NCI-H2107 (cell line): ENCODE results near the gene TBCB.
"Not testable (repeated sequence)": the region's sequence is repeated elsewhere in the genome, so short reads cannot be mapped to it uniquely, and the experiment has no call there.

Experiments used
- DNase-seq: peaks from one replicate; lab custom pipeline; 2025; lab: John Stamatoyannopoulos, UW

The TBCB gene

DNA sequence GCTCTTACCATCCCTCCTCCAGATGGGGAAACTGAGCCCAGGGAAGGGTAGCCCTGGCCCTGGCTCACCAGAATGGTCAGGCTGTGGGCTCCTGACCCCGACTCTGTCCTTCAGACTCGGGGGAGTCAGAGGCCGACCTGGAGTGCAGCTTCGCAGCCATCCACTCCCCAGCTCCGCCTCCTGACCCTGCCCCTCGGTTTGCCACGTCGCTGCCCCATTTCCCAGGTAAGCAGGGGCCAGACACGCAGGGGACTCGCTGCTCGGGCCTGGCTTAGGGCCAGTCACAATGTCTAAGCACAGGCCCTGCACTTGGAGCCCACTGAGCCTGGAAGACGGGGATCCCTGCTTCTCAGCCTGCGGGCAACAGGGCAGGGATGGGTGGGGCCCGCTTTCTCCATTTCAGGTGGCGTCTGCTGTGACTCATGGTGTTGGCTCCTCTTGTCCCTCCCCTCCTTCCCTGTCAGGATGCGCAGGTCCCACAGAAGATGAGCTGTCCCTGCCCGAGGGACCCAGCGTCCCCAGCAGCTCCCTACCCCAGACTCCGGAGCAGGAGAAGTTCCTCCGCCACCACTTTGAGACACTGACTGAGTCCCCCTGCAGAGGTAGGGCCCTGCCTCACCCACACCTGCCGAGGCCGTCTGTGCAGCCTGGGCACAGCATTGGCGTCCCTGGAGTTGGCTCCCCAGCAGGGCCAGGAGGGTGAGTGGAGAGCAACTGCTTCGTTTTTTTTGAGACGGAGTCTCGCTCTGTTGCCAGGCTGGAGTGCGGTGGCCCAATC is 13.5 kb upstream of the TBCB start:
- DNase-seq: no peak

DNA sequence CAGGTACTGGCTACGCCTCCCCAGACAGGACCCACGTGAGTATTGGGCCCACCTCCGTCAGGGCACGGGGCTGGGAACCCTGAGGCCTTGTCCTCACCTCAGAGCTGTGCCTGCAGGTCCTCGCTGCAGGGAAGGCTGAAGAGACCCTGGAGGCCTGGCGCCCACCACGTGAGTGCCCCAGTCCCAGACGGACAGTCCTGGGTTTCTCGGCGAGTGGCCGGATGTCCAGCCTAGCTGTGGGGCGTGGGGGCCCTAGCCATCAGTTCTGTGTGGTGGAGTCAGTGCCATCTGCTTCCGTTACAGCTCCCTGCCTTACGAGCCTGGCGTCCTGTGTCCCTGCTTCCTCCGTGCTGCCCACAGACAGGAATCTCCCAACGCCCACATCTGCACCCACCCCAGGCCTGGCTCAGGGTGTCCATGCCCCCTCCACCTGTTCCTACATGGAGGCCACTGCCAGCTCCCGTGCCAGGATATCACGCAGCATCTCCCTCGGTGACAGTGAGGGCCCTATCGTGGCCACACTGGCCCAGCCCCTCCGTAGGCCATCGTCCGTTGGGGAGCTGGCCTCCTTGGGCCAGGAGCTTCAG is 12.1 kb upstream of the TBCB start:
- DNase-seq: no peak

DNA sequence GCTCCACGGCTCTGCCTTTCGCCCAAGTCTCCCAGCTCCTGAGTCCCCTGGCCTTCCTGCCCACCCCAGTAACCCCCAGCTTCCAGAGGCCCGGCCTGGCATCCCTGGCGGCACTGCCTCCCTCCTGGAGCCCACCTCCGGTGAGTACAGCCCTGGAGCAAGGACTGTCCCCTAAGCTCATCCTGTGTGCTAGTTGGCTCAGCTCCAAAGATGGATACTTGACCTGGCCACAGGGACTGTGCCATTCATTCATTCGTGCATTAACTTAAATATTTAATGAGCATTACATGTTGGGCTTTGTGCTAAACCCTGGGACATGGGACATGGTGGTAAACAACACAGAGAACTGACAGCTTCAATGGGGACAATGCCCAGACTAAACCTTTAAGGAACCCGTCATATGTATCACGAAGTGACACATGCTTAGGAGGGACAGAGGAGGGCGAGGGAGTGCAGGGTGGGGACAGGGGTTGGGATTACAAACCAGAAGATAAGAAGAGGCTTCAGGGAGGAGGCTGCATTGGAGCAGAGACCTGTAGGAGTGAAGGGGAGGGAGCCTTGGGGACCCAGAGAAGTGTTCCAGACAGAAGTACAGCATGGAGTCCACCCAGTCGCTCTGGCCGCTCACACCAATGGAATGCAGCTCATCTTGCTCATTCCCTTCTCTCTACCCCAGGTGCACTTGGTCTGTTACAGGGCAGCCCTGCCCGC is 11.3 kb upstream of the TBCB start:
- no peak for DNase-seq

DNA sequence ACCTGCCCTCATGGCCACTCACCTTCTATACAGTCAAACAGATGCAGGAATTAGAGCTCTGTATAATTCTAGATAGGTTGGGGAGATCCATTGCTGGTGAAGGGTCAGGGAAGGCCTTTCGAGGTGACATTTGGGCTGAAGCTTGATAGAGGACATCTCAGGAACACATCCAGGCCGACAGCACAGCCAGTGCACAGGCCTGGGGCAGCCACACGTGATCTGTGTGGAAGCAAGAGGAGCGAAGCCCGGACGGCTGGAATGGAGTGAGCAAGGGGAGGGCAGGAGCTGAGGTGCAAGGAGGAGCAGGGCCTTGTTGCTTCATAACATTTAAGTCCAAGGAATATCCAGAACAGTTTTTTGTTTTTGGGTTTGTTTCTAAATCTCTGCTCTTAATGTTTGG is 8.8 kb upstream of the TBCB start:
- DNase-seq: no peak

DNA sequence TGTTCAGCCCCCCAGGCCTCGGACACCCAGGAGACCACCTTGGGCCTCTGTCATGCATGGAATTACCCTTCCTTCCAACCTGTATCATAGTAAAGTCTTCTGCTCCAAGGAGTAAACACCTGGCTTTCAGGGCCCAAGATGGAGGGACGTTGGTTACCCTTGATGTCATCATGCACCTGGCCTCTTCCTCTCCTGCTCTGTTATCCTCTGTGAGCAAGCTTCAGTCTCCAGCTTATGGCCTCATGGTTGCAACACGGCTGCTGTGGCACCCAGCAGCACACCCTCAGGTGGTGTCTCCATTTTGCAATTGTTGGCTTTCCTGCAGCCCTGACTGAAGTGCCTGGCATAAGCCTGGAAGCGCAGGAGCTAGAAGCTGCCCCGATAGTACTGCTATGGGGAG is 8.3 kb upstream of the TBCB start:
- no peak for DNase-seq

DNA sequence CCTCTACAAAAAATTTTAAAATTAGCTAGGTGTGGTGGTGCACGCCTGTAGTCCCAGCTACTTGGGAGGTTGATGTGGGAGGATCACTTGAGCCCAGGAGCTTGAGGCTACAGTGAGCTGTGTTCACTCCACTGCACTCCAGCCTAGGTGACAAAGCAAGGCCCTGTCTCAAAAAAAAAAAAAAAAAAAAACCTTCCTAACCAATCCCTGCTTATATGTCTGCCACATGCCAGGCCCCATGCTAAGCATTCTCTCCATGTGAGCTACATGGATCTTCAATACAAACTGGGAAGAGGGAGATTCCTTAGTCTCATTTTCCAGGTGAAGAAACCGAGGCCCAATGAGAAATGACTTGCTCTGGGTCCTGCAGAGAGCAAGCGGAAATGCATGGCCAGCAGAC is 6.6 kb upstream of the TBCB start:
- no peak for DNase-seq

DNA sequence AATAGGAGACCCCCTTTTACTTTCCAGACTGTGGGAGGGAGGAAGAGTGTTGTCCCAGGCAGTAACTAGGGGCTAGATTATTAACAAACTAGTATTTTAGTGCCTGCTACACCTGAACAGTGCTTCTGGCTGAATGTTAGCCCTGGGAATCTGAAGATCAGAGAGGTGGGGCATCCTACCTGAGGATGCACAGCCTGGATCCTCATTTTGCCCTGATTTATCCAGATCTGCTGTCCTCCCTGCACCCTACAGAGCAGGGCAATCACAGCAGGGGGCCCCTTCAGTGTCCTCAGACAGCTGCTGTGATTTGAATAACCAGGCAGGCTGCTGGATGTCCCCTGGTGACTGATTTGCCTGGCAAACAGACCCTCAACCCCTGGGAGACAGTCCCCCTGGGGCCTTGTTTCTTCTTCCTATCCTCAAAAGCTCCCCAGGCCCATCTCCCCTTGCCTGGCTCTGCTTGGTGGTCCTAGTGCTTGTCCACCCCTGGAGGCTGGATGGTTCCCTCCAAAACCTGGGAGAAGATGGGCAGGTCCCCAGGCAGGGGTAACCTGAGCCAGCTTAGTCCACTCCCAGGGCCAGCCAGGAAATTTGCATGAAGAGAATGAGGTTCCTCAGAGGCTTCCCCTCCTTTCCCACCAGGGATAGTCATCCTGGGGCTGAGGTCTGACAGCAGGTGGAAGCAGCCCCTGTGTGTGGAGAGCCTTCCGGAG is 4.6 kb upstream of the TBCB start, which contains the start of gene OVOL3:
Gene OVOL3, plus strand, starts transcription at position 657 of the 713 bp plus-strand sequence. CDS start 60 bp downstream, outside the sequence.
- peak; percentile 31 for DNase-seq

DNA sequence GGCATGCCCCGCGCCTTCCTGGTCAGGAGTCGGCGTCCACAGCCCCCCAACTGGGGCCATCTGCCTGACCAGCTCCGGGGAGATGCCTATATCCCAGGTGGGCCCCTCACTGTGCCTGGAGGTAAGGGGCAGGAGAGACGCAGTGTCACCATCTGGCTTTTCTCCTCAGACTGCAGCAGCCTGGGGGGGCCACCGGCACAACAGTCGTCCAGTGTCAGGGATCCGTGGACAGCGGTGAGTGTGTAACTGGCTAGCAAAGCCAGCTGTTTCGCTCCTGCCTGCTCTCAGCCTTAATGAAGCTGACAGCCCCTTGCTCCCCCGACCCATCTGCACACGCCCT is 4.1 kb upstream of the TBCB start:
- DNase-seq: no peak

DNA sequence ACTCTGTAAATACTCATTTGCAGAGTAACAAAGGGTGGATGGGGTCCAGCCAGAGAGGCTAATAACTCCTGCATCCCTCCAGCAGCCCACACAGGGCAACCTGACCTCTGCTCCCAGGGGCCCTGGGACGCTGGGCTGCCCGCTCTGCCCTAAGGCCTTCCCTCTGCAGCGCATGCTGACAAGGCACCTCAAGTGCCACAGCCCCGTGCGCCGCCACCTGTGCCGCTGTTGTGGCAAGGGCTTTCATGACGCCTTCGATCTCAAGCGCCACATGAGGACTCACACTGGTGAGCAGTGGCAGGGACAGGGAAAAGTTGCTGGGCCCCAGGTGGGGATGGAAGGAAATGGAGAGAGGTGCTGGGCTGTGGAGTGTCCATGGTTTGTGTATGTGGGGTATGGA is 2.6 kb upstream of the TBCB start:
- no peak for DNase-seq

DNA sequence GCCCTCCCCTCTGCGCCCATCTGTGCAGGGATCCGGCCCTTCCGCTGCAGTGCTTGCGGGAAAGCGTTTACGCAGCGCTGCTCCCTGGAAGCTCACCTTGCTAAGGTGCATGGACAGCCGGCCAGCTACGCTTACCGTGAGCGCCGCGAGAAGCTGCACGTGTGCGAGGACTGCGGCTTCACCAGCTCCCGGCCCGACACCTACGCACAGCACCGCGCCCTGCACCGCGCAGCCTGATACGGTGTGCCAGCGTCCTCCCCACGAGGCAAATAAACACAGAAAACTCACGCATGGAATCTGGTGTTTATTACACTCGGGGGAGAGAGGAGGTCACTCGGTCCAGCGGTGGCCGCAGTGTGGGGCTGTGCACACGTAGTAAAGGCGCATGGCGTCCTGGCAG is 1.8 kb upstream of the TBCB start:
- DNase-seq: no peak

DNA sequence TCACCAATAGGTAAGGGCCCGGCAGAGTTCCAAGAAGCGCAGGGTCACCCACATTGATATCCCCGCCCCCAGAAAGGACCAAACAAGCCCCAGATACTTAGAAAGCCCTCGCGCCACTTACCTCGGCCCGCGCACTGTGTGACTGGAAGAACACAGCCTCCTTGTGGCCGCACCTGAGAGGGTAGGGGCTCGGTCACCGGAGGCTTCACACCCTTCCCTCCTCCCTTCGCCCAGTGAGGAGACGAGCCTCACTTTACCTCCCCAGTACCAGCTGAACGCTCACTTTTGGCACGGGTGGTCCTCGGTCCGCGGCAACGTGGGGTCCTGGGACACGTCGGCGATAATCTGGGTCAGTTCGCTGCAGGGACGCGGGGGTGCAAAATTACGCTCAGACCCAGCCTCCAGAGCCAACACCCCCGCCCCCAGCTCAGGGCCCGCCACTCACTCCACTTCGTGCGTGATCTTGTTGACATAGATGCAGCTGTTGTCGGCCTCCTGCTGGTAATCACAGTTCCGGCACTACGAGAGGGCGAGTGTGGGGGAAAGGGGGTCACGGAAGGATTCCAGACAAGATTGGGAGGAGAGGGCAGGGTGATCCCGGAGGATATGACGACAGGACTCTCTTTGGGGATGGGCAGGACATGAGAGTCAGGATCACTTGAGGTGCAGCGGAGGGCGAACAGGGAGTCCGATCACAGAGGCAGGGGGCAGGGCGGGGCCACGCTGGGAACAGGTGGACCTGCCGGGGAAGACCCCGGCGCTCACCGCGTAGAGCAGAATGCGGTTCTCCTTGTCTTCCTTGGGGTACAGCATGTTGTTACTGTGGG is 1.2 kb upstream of the TBCB start:
- DNase-seq: no peak

DNA sequence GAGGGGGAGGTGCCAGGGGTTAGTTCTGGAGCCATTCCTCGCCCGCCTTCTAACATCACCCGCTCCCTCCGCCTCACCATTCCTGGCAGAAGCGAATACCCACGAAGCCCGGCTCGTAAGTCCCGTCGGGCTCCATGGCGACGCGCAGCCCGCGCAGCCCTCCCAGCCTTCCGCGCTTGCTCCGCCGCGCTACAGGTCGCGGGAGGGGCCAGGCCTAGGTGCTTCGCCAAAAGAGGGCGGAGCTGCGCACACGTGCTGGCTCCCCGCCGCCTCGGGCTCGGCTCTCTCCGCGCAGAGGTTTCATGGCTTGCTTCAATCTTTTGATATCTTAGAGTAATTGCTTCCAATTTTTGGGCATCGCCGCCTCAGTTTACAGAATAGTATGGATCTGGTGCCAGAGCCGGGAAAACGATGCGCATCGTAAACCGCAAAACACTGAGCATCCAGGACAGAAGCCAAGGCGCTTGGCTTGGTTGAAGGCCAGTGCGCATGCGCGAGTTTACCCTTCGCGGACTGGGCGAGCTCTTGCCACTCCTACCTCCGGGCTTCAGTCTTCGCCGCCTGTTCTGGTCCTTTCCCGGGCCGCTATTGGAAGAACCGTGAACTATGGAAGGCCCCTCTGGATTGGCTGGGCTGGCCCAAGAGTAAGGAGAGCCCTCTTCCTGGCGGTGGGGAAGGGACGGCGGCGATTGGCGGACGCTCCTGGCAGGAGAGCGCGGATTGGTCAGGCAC is 381 bp upstream of the TBCB start, which contains the start of gene POLR2I:
Gene POLR2I, minus strand, starts transcription at position 155 of the 732 bp plus-strand sequence. Its CDS starts 19 bp downstream, at position 136.
- DNase-seq: peak; percentile 97

DNA sequence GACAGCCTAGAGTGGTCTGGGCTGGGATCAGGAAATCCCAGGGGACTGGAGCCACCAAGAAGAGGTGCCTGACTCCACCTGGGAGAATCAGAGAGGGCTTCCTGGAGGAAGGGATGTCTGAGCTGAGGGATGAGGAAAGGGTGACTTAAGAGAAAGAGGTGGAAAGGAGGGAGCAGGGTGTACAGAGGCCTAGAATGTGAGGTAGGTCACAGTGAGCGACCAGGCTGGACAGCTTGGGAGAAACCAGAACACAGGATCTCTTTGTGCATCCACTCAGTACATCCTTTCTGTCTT is 1.0 kb downstream of the TBCB start:
- no peak for DNase-seq

DNA sequence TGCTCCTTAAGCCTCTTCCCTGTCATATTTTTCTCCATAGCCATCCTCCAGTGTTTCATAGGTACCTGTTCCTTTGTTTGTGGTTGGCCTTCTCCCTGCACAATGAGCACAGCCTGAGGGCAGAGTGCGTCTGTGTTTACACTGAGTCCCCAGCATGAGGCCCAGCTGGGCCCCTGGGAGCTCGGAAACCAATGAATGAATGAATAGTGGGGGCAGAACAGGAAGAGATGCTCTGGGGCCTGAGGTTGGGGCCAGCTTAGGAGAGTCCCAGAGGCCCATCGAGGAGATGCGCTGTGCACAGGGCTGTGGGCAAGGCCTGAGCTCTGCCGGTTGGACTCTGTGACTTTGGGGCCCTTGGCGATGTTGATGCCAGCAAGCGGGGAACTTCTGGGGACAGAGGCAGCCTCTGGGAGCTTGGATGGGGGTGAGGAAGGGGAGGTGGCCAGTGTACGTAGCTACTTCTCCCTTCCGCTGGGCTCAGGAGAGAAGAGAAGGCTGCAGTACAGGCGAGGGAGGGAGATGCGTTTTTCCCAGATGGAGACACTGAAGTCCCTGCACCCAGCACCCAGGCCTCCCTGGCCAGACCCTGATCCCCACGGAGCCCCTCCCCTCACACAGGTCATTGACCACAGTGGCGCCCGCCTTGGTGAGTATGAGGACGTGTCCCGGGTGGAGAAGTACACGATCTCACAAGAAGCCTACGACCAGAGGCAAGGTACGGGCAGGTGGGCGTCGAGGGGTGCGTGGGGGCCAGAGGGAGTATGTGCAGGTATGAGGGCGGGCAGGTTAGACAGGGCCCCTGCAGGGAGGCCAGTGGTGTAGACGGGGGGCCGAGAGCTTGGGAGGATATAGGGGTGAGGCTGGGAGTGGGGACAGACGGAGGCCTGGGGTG is 5.1 kb downstream of the TBCB start:
- no peak for DNase-seq

DNA sequence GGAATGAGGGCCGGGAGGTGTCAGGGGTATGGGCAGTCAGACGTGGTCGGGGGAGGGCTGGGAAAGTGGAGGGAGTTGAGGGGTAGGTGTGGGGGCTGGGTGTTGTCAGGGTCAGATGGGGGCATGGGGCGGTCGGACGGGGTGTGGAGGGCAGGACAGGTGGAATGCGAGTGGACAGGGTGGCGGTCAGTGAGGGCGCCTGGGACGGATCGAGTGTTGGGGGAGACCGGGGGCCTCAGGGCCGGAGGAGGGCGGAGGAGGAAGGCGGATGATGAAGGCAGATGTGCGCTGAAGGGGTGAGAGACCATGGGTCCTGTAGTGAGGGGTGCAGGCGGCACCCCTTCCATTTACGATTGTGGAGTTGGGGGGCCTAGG is 5.7 kb downstream of the TBCB start:
- DNase-seq: no peak

DNA sequence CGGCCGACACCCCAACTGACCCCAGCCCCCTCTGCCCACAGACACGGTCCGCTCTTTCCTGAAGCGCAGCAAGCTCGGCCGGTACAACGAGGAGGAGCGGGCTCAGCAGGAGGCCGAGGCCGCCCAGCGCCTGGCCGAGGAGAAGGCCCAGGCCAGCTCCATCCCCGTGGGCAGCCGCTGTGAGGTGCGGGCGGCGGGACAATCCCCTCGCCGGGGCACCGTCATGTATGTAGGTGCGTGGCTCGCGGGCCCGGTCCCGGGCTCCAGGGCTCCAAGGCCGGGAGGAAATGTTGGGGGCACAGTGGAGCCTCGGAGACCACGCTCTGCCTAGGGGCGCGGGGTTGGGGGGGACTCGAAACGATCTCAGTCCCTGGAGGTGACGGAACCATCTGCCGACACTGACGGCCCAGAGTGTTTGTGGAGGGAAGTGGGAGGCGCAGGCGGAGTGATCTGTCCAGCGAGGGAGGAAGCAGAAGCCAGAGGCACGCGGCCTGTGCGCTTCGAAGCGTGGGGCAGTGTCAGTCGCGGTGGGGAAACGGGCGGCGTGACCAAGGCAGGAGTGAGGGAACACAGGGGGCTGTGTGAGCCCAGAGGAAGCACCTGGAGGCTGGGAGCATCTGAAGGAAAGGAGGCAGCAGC is 6.3 kb downstream of the TBCB start:
- DNase-seq: no peak

DNA sequence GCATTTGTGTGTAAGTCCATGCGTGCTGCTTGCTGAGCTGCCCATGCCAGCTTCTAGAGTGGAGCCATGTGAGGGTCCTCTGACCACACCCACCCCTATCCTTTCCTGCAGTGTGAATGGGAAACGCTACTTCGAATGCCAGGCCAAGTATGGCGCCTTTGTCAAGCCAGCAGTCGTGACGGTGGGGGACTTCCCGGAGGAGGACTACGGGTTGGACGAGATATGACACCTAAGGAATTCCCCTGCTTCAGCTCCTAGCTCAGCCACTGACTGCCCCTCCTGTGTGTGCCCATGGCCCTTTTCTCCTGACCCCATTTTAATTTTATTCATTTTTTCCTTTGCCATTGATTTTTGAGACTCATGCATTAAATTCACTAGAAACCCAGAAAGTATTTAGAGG is 10.3 kb downstream of the TBCB start:
- no peak for DNase-seq

DNA sequence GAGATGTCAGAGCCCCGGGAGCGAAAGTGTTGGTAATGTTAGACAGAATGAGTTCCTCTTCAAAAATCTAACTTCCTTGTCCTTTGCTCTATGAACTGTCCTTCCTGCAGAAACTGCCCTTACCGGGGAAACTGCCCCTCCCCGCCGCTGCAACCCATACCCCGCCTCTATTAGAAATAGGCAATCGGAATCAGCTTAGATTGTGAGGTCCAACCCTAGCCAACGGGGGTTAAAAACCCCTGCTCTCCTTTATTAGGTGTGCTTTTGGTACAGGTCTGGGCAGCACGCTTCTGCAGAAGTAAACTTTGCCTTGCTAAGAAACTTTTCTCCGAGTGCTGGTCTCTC is 13.1 kb downstream of the TBCB start:
- DNase-seq: no peak

DNA sequence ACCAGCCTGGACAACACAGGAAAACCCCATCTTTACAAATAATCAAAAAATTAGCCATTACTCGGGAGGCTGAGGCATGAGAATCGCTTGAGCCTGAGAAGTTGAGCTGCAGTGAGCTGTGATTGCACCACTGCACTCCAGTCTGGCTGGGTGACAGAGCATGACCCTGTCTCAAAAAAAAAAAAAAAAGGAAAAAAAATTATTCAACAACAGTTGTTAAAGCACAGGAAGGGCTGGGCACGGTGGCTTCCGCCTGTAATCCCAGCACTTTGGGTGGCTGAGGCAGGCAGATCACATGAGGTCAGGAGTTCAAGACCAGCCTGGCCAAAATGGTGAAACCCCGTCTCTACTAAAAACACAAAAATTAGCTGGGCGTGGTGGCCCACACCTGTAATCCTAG is 16.0 kb downstream of the TBCB start:
- DNase-seq: not testable (repeated sequence)

DNA sequence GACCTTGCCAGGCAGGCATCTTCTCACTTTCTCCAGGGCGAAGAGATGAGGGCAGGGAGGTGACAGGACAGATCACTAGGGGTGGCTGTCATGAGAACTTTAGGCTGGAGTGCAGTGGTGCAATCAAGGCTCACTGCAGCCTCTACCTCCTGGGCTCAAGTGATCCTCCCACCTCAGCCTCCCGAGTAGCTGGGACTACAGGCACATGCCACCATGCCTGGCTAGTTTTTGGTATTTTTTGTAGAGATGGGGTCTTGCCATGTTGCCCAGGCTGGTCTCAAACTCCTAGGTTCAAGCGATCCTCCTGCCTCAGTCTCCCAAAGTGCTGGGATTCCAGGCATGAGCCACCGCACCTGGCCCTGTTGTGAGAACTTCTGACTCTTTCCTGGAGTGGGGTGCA is 19.6 kb downstream of the TBCB start:
- DNase-seq: not testable (repeated sequence)
